ENCODE data around the gene LSMEM2.

DNA sequence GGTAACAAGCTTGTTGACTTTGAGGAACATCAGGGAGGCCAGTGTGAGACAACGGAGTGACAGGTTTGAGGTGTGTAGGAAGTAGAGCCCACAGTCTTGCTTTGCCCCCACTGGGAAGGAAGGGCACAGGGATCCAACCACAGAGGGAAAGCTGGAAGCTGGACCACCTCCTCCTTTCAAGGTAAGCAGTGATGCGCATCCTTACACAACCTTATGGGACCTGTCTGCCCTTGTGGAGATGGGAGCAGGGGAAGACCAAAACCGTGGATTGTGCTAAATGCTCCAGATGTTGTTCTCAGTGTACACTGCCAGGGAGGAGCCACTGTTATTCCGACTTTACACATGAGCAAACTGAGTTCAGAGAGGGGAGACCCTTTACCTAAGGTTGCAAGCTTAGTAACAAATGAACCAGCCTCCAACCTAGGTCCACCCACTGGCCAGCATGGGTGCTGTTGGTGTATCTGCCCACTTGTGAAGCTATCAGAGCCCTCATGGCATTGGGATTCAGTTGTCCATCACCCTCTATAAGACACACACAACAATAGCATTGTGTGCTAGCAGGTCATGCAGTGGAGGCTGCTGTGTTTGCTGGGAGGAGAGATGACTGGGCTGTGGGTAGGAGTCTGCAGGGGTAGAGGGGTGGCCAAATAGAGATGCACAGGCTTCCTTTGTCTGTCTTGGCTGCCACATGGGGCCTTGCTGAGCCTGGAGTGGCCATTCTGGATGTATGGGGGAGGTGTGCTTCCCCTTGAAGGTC, 586 bp upstream of the LSMEM2 start:
- TF ChIP-seq CTCF (conservative IDR thresholded peaks at IDR 0.05; ENCODE audit: low read length) = no peak
- TF ChIP-seq EZH2phosphoT487 (IDR thresholded peaks at IDR 0.05; ENCODE audit: borderline replicate concordance) = no peak

All from Loucy (cell line).